Osteocyte (in vitro differentiated cells): Measurements from ENCODE around the gene GDF7. TPM values are rescaled to one million over a fixed set of nuclear protein-coding genes. Genes with fewer than 3 reads are reported as not detected.

Source experiments
- DNase-seq: peaks from one replicate; pipeline ENCODE4 v3.0.0; 2021; ENCODE audit warnings: mixed read lengths; ENCODE audit not compliant: unreplicated experiment; ENCODE audit errors: extremely low spot score
- H3K27ac Mint-ChIP-seq: one replicate; pipeline ENCODE4 v1.8.0; 2021; ENCODE audit warnings: mild to moderate bottlenecking, mixed read lengths; ENCODE audit not compliant: unreplicated experiment
- H3K27me3 Mint-ChIP-seq: one replicate; pipeline ENCODE4 v1.8.0; 2021; ENCODE audit warnings: mixed read lengths; ENCODE audit not compliant: unreplicated experiment
- H3K36me3 Mint-ChIP-seq: one replicate; pipeline ENCODE4 v1.8.0; 2021; ENCODE audit warnings: mixed read lengths; ENCODE audit not compliant: unreplicated experiment
- H3K4me1 Mint-ChIP-seq: one replicate; pipeline ENCODE4 v1.8.0; 2021; ENCODE audit warnings: mixed read lengths; ENCODE audit not compliant: unreplicated experiment
- H3K4me3 Mint-ChIP-seq: one replicate; pipeline ENCODE4 v1.8.0; 2021; ENCODE audit warnings: mild to moderate bottlenecking, moderate library complexity, mixed read lengths; ENCODE audit not compliant: unreplicated experiment
- H3K9me3 Mint-ChIP-seq: one replicate; pipeline ENCODE4 v1.8.0; 2021; ENCODE audit warnings: mixed read lengths; ENCODE audit not compliant: unreplicated experiment
- total RNA-seq: library from RNA; stranded (reverse); gene quantifications from 2 replicates; pipeline ENCODE4 v1.2.1, GENCODE V29; 2021
- TF ChIP-seq, protein P1 (sequence below): fragments of 200-600 bp; sonication (generic); IDR thresholded peaks from 2 replicates; pipeline ENCODE4 v1.5.0; 2021; ENCODE audit warnings: antibody characterized with exemption, mild to moderate bottlenecking, moderate library complexity

Gene GDF7
- total RNA-seq, 1 donor from 2014 or later, result 10.1 TPM

GRCh38 chr2:20650393-20650876 lies 16.5 kb upstream of the GDF7 start:
- H3K9me3 Mint-ChIP-seq, result no peaks in the 10 kb centered on the region
- peaks cover 1% of the 10 kb centered on the region for H3K36me3 Mint-ChIP-seq
- peaks cover 40% of the 10 kb centered on the region for H3K4me1 Mint-ChIP-seq
- no peak for DNase-seq
- peak overlapping the region; percentile 90 for H3K4me3 Mint-ChIP-seq
- peak overlapping the region; percentile 90 for H3K27ac Mint-ChIP-seq
- peaks cover 9% of the 10 kb centered on the region for H3K27me3 Mint-ChIP-seq
- TF ChIP-seq, protein P1, sequence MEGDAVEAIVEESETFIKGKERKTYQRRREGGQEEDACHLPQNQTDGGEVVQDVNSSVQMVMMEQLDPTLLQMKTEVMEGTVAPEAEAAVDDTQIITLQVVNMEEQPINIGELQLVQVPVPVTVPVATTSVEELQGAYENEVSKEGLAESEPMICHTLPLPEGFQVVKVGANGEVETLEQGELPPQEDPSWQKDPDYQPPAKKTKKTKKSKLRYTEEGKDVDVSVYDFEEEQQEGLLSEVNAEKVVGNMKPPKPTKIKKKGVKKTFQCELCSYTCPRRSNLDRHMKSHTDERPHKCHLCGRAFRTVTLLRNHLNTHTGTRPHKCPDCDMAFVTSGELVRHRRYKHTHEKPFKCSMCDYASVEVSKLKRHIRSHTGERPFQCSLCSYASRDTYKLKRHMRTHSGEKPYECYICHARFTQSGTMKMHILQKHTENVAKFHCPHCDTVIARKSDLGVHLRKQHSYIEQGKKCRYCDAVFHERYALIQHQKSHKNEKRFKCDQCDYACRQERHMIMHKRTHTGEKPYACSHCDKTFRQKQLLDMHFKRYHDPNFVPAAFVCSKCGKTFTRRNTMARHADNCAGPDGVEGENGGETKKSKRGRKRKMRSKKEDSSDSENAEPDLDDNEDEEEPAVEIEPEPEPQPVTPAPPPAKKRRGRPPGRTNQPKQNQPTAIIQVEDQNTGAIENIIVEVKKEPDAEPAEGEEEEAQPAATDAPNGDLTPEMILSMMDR, result no peak

DNA sequence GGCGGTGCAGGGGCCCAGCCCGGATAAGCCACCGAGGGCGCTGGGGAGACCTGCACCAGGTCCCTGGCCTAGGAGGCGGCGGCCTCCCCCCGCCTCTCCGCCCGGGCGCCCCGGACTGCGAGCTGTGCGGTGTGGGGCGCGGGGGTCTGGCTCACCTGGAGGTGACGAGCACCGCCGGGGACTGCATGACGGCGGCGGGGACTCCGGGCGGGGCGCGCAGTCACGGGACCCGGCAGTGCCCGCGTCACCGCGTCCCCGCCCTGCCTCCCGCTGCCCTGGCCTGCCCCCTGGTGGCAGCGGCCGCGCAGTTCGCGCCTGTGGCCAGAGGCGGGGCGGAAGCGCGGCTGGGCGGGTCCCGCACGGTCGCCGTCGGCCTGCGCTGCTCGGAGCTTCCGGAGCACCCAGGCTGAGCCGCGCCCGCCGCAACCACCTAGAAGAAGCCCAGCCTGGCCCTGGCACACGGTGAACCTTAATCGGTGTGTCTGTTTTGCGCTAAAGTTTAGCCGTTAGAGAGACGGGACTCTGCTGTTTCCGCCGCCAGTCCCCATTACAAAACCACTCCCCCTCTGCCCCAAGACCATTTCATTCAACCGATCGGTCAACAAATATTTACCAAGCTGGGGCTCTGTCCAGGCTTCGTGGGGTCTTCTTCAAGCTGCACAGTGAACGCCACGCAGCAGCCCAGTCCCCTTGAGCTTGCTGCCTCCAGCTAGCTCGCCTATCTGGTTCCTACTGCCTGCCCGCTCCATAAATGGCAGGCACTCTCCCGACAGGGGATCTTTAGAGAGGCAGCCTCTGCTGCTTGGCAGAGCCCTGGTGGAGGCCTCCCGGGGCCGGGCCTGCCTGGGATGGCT lies 15.8 kb upstream of the GDF7 start, which contains the start of gene HS1BP3:
TSS of gene HS1BP3 (minus strand) at position 222 of the 854 bp plus-strand sequence. CDS start at position 187, 35 bp downstream.
- Mint-ChIP-seq H3K4me1 (peaks cover 40% of the 10 kb centered on the region), H3K27me3 (peaks cover 12% of the 10 kb centered on the region), H3K4me3 (peak within 1 kb of the TSS; percentile 90), H3K36me3 (peaks cover 1% of the 10 kb centered on the region), H3K9me3 (no peaks in the 10 kb centered on the region), H3K27ac (peak within 1 kb of the TSS; percentile 93)
- TF ChIP-seq, protein P1, result peak; percentile 95
- peak; percentile 96 for DNase-seq

GRCh38 chr2:20651731-20652099 lies 15.2 kb upstream of the GDF7 start:
- TF ChIP-seq, protein P1, result no peak
- no peaks in the 10 kb centered on the region for H3K9me3 Mint-ChIP-seq
- peak overlapping the region; percentile 83 for H3K4me3 Mint-ChIP-seq
- H3K36me3 Mint-ChIP-seq, result no peaks in the 10 kb centered on the region
- peaks cover 38% of the 10 kb centered on the region for H3K4me1 Mint-ChIP-seq
- H3K27me3 Mint-ChIP-seq, result peaks cover 15% of the 10 kb centered on the region
- no peak for DNase-seq
- peak overlapping the region; percentile 93 for H3K27ac Mint-ChIP-seq

DNA sequence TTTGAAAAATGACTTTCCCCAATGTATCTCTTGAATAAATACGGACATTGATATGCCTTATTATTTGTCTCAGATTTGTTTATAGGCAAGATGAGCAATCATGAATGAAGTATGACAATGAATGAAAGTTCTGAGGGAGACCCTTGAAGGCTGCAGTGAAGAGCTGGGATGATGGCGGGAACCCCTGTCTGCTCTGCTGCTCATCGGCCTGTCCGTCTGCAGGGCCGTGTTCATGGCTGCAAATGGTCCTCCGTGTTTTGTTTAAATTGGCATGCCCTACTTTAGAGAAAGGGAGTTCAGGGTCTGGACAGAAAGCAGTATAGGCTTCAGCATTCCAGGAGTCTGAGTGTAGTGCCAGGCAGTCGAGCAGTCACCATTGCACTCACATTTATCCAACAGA lies 14.8 kb upstream of the GDF7 start:
- Mint-ChIP-seq H3K36me3 (no peaks in the 10 kb centered on the region), H3K9me3 (no peaks in the 10 kb centered on the region), H3K27me3 (peaks cover 15% of the 10 kb centered on the region), H3K27ac (no peak overlapping the region), H3K4me3 (no peak overlapping the region), H3K4me1 (peaks cover 38% of the 10 kb centered on the region)
- TF ChIP-seq, protein P1, result no peak
- no peak for DNase-seq
